Measurements from ENCODE around the gene ANK2.

GRCh38 chr4:113273721-113274220 lies 224.3 kb downstream of the ANK2 start:
- TF ChIP-seq CTCF (IDR thresholded peaks at IDR 0.05) (no peak), POLR2A (IDR thresholded peaks at IDR 0.05) (no peak)

Measured in thyroid gland (tissue), 4 donors.